Measurements from ENCODE around the gene ADTRP. TPM values are rescaled to one million over a fixed set of nuclear protein-coding genes. Genes with fewer than 3 reads are reported as not detected.
A peak's percentile ranks its signal among the peaks of the same experiment; 100 is the strongest.

The ADTRP gene
- polyA plus RNA-seq, 1 donor (not counting 4 experiments of a cell fraction or from before 2014, with no cell fraction given), result 16.7 TPM

DNA sequence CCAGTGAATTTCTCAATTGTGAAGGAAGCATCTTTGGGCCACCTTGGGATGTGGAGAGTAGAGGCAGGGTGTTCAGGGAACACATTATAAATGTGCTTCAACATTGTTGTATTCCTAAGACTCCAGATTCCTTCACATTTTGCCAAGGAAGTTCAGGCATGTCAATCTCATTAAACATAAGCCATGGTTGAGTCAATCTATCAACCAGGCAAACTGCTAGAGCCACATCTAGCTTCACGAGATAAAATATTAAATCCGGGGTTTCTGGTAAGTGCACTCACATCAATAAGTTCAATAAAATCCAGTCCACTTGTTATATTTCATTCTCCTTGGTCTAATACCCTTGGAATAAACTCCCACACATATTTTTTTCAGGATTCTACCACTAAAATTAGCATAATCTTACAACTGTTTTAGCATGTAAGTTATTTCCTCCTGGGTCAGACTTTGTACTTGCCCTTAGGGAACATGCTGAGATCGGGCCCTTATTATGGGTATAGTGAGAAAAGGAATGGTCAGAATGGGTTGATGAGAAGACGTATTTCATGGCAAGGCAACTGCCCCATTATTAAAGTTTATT, 93.6 kb downstream of the ADTRP start:
- no peaks in the 10 kb centered on the region for H3K27me3 ChIP-seq (ENCODE audit: control insufficient read depth, extremely low read depth, insufficient read depth, low read length)
- H3K4me2 ChIP-seq (ENCODE audit: control insufficient read depth, extremely low read depth, insufficient read depth, low read depth, low read length), result peak overlapping the region; percentile 55
- peak; percentile 23 for FAIRE-seq
- H2AFZ ChIP-seq (ENCODE audit: control insufficient read depth, low read length), result no peak overlapping the region
- H3K9ac ChIP-seq (ENCODE audit: control insufficient read depth, extremely low read depth, insufficient read depth, low read length), result no peak overlapping the region
- no peaks in the 10 kb centered on the region for H3K9me1 ChIP-seq (ENCODE audit: control insufficient read depth, extremely low read depth, insufficient read depth, low read length)
- no peak for TF ChIP-seq EZH2 (IDR thresholded peaks at IDR 0.05; ENCODE audit: low read length)
- TF ChIP-seq, protein P1, sequence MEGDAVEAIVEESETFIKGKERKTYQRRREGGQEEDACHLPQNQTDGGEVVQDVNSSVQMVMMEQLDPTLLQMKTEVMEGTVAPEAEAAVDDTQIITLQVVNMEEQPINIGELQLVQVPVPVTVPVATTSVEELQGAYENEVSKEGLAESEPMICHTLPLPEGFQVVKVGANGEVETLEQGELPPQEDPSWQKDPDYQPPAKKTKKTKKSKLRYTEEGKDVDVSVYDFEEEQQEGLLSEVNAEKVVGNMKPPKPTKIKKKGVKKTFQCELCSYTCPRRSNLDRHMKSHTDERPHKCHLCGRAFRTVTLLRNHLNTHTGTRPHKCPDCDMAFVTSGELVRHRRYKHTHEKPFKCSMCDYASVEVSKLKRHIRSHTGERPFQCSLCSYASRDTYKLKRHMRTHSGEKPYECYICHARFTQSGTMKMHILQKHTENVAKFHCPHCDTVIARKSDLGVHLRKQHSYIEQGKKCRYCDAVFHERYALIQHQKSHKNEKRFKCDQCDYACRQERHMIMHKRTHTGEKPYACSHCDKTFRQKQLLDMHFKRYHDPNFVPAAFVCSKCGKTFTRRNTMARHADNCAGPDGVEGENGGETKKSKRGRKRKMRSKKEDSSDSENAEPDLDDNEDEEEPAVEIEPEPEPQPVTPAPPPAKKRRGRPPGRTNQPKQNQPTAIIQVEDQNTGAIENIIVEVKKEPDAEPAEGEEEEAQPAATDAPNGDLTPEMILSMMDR (optimal IDR thresholded peaks at IDR 0.05 in 1 of 3, IDR thresholded peaks at IDR 0.05 in 1 of 3, conservative IDR thresholded peaks at IDR 0.05 in 1 of 3; ENCODE audit: extremely low read depth in 1 of 3, insufficient read depth in 2 of 3, low read length in 3 of 3), result no peak
- H3K4me3 ChIP-seq (ENCODE audit: control insufficient read depth in 2 of 3, extremely low read depth in 1 of 3, insufficient read depth in 2 of 3, low read depth in 1 of 3, low read length in 3 of 3), result no peak overlapping the region
- peak overlapping the region; percentile 65 for H3K27ac ChIP-seq (ENCODE audit: control insufficient read depth, insufficient read depth, low read length)
- peaks cover 19% of the 10 kb centered on the region for H3K4me1 ChIP-seq (ENCODE audit: control insufficient read depth, extremely low read depth, insufficient read depth, low read length)
- peaks cover 2% of the 10 kb centered on the region for H3K9me3 ChIP-seq (ENCODE audit: control insufficient read depth, low read depth, low read length)
- no peaks in the 10 kb centered on the region for H4K20me1 ChIP-seq (ENCODE audit: control insufficient read depth, extremely low read depth, insufficient read depth, low read length)
- dilution Hi-C loops (cut with MboI; ENCODE audit: extremely low pct_ligation_motif_present, low sequenced_read_pairs), result no loop called here
- no peaks in the 10 kb centered on the region for H3K36me3 ChIP-seq (ENCODE audit: control insufficient read depth in 2 of 2, extremely low read depth in 1 of 2, insufficient read depth in 2 of 2, low read length in 2 of 2)
- no peaks in the 10 kb centered on the region for H3K79me2 ChIP-seq (ENCODE audit: control insufficient read depth, insufficient read depth, low read length)
- no peak for DNase-seq (ENCODE audit: low read depth, low spot score)

DNA sequence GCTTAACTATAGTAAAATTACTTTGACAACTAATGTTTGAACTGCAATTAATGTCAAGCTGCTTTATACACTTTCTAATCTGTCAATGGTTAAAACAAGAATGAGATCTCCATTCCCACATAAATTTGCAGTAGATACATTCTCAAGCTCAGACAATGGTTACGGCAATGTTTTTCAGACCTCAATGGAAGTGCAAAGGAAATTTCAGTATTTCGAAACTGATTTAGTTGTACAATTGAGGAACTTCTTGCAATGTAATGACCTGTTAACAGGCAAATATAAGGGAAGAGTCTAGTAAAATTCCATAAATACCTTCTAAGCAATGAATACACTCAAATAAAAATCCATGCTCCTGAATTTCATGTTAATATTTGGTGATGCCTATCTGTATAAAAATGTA, 94.7 kb downstream of the ADTRP start:
- dilution Hi-C loops (cut with MboI; ENCODE audit: extremely low pct_ligation_motif_present, low sequenced_read_pairs), result no loop called here
- Histone ChIP-seq H3K9ac (ENCODE audit: control insufficient read depth, extremely low read depth, insufficient read depth, low read length) (no peak overlapping the region), H3K9me3 (ENCODE audit: control insufficient read depth, low read depth, low read length) (peaks cover 2% of the 10 kb centered on the region), H3K79me2 (ENCODE audit: control insufficient read depth, insufficient read depth, low read length) (no peaks in the 10 kb centered on the region), H3K36me3 (ENCODE audit: control insufficient read depth in 2 of 2, extremely low read depth in 1 of 2, insufficient read depth in 2 of 2, low read length in 2 of 2) (no peaks in the 10 kb centered on the region), H3K9me1 (ENCODE audit: control insufficient read depth, extremely low read depth, insufficient read depth, low read length) (no peaks in the 10 kb centered on the region), H2AFZ (ENCODE audit: control insufficient read depth, low read length) (no peak overlapping the region), H3K27me3 (ENCODE audit: control insufficient read depth, extremely low read depth, insufficient read depth, low read length) (no peaks in the 10 kb centered on the region), H3K27ac (ENCODE audit: control insufficient read depth, insufficient read depth, low read length) (no peak overlapping the region), H3K4me3 (ENCODE audit: control insufficient read depth in 2 of 3, extremely low read depth in 1 of 3, insufficient read depth in 2 of 3, low read depth in 1 of 3, low read length in 3 of 3) (no peak overlapping the region), H3K4me1 (ENCODE audit: control insufficient read depth, extremely low read depth, insufficient read depth, low read length) (peaks cover 19% of the 10 kb centered on the region), H3K4me2 (ENCODE audit: control insufficient read depth, extremely low read depth, insufficient read depth, low read depth, low read length) (no peak overlapping the region), H4K20me1 (ENCODE audit: control insufficient read depth, extremely low read depth, insufficient read depth, low read length) (no peaks in the 10 kb centered on the region)
- FAIRE-seq (no peak), DNase-seq (ENCODE audit: low read depth, low spot score) (no peak)
- no peak for TF ChIP-seq EZH2 (IDR thresholded peaks at IDR 0.05; ENCODE audit: low read length)
- TF ChIP-seq, protein P1 (optimal IDR thresholded peaks at IDR 0.05 in 1 of 3, IDR thresholded peaks at IDR 0.05 in 1 of 3, conservative IDR thresholded peaks at IDR 0.05 in 1 of 3; ENCODE audit: extremely low read depth in 1 of 3, insufficient read depth in 2 of 3, low read length in 3 of 3), result no peak
